Stimulated activated CD4-positive, alpha-beta T cell treated with anti-CD3 and anti-CD28 coated beads, Interleukin-1b, Interleukin-23, amount 100 ng/mL, for 24 hours (primary cell): Measurements from ENCODE around the gene ZFP92.
"Not testable (repeated sequence)": the region's sequence is repeated elsewhere in the genome, so short reads cannot be mapped to it uniquely, and the experiment has no call there.

Experiments
- DNase-seq, 4 experiments: peaks; one replicate each; pipeline ENCODE4 v3.0.0-alpha.2; 2020; ENCODE audit warnings: low read depth in 4 of 4, low spot score in 1 of 4

ZFP92 gene, protein sequence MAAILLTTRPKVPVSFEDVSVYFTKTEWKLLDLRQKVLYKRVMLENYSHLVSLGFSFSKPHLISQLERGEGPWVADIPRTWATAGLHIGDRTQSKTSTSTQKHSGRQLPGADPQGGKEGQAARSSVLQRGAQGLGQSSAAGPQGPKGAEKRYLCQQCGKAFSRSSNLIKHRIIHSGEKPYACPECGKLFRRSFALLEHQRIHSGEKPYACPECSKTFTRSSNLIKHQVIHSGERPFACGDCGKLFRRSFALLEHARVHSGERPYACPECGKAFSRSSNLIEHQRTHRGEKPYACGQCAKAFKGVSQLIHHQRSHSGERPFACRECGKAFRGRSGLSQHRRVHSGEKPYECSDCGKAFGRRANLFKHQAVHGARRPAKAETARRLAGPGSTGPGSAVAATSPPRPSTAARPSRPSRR

DNA sequence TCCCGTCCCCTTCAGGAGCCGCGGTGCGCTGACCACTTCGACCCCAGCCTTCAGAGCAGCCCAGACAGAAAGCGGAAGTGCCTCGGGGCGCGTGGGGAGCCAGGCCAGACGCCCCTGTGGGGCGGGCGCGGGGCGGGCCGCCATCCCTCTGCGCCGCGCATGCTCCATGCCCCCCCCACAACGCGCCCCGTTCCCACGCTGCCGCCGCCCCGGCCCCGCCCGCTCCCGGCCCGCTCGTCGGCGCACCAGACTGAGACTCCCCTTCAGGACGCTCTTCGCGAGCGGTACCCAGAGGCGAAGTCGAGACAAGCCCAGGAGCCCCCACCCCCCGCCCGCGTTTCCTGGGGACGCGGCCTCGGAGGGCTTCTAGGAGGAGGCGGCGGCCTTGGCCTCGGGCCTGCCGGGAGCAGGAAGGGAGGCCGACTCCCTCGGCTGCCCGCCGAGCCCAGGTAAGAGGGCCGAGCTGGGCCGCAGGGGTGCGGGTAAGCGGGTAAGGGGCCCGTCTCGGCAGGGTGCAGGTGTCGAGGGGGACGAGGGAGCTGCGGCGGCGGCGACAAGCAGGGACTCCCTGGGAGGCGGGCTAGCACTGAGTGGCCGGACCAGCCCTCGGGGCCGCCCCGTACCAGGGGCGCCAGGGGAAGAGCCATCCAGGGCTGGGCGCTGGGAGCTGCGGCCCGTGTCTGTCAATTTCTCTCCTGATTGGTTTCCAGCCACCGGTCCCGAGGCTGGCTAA, at the start of gene ZFP92:
ZFP92 (plus strand) TSS at position 218 of the 733 bp plus-strand sequence. CDS start 6,851 bp downstream, outside the sequence.
- DNase-seq = peak in 2 of 4 experiments; percentile 11

DNA sequence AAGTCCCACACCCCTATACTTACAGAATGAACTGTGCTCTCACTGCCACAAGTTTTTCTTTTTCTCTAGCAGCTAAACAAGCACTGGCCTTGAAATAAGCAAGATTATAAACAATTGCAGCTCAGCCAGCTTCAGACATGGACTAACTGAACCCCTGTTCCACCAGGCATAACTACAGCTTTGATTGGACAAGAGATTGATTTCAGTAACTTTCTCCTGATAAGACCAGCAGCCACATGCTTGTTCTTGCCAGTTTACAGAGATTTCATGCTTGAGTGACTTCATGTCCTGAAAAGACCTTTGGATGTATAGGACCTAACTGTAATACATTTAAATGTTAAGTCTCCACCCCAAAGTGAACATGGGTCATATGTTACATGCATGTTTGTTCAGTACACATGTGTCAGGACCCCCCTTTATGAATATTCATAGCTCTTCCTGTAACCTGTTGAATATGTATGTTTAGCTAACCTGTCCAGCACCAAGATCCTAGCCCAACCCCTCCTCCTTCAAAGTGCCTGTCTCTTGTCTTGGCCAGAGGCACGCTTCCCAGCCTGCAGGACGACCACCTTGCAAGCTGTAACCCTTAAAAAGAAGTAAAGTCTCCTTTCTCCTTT, 49.4 kb upstream of the ZFP92 start:
- no peak for DNase-seq

DNA sequence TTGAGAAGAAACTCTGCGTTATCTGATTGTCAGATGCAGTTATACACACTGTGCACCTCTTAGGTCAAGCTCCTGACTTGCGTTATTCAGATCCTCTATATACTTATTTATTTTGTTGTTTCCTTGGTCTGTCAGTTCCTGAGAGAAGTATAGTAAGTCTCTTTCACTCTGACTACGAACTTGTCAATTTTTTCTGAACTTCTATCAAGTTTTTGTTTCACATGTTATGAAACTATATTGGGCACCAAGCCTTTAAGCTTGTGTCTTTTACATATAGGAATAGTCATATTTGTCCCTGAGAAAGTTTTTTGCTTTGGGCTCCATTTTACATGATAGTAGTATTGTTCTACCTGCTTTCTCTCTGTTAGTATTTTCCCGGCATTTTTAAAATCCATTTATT, 45.6 kb upstream of the ZFP92 start:
- DNase-seq = no peak

DNA sequence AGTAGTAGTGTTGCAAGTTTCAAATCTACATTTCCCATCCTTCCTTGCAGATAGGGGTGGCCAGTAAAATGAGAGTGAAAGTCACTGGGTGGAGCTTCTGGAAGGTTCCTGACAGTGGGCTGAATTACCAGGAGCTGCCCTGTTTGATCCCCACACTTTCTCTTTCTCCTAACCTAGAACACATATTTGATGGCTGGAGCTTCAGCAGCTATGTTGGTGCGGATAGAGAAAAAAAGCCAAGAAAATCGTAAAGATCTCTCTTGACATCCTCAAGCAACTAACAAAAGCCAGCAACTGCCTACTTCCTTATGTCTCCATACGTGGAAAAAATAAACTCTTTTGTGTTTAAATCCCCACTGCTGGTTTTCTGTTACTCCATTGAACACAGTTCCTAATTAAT, 45.2 kb upstream of the ZFP92 start:
- DNase-seq = no peak

DNA sequence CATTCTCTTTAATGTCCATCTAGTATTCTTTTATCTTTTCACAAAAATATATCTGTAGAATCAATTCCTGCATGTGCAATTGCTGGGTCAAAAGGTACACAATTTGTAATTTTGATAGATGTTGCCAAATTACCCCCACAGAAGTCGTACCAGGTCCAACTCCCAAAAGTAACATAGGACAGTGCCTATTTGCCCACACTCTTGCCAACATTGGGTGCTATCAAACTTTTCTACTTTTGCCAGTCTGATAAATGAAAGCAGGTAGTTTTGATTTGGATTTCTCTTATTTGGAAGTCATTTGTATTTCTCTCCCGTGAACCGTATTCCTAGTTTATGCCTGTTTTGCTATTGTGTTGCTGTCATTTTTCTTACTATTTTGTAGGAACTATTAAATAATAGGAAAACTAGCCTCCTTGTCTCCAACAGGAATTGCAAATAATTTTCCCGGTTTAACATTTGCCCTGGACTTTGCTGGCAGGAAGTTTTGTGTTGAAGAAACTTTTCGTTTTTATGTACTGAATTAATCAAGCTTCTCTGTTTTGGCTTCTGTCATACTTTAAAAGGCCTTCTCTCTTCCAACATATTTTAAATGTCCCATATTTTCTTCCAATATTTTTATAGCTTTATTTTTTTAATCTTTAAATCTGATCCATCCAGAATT, 44.3 kb upstream of the ZFP92 start:
- no peak for DNase-seq

DNA sequence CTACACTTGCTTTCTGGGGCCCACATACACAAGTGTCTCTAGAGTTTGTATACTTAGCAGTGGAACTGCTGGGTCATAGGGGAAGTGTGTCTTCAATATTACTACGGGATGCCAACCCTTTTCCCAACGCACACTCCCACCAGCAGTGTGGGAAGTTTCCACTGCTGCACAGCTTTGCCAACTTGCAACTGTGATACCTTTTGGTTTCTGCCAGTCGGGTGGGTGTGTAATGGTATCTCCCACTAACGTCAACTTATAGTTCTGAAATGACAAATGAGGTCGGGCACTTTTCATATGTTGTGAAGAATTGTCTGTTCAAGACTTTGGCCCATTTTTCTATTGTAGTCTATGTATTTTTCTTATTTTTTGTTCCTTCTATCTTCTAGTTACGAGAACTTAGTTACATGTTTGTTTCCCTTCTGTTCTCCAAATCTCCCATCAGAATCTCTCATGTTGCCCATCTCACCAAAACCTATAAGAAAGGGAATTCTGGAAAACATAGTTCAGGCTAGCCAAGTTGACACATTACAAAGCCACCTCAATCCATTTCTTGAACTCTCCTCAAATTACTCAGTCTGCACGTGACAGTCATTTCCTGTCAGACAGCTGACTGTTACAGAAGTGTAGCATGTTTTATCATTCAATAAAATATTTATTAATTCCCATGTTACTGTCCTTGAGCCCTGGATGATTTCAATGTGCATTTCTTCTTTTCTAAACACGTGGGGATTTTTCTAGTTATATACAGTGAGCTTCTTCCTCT, 40.8 kb upstream of the ZFP92 start:
- no peak for DNase-seq

DNA sequence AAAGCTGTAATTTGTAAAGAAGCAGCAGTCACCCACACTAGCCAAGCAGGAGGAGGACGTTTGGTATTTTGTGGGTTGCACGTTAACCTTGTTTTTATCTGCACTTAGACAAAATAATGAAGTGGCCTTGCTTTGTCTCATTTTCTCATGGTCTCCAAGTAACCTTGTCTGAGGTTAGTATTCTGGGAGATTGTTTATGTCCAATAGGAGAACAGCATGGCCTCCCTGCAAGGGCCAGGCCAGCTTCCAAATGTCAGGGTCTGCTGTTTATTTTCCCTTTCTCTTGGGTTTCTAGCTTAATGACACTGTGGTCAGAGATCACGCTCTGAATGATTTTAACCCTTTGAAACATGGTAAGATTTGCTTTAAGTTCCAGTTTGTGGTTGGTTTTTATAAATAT, 40.0 kb upstream of the ZFP92 start:
- no peak for DNase-seq

DNA sequence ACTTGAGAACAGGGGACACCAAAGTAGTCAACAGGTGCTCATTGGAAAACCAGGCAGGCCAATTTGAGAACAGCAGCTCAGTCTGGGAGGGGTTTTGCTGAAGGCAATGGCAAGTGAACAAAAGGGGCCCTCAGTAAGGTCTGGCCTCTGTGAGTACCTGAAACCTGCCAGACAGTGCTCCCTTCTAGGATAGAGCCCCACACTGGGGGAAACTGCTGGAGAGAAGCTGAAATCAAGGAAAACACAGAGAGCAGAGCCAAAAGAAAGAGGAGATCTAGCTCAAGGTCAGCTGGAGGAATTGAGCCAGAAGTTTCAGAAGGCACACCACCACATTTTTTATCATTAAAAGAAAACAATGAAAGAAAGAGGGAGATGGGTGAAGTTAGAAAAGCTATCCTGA, 38.3 kb upstream of the ZFP92 start:
- no peak for DNase-seq

DNA sequence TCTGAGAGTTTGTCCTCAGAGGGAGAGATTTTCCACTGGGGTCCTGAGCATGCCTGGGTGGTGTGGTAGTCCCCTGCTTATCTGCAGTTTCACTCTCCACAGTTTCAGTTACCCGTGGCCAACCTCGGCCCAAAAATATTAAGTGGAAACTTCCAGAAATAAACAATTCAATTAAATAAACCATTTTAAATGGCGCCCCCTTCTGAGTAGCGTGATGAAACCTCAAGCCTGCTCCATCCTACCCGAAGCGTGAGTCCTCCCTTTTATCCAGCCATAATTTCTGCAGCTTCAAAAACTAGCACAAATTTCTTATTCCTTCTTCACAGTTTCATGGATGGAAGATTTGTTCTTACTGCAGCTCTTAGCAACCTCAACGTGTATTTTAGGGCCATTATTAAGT, 36.8 kb upstream of the ZFP92 start:
- DNase-seq = no peak

DNA sequence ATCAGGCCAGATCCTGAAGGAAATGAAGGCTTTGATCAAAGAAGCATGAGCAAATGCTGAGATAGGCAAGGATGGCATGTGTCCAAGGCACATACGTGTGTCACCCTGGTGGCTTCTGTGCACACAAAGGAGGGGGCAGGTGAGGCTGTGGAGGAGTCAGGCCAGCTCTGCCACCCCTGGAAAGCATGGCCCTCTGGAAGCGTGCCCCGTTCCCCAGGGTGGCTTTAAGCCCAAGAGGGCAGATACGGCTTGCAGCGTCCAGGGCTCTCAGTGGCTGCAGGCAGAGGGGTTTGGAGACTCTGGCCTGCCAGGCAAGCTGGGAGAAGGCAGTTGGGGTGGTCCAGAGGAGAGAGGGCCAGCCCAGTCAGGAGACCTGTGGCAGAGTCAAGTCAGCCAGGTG, 35.7 kb upstream of the ZFP92 start:
- no peak for DNase-seq

DNA sequence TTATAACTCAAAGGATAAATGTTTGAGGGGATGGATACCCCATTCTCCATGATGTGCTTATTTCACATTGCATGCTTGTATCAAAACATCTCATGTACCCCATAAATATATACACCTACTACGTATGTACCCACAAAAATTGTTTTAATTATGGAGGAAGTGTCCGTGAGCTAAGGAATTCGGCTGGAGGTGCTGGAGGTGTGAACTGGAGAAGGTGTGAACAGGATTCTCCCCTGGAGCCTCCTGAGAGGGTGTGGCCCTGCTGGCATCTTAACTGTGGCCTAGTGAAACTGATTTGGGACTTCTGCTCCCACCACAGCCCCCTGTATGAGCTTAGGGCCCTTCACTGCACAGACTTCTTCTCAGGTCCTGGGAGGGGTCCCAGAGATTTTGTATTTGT, 33.5 kb upstream of the ZFP92 start:
- no peak for DNase-seq

DNA sequence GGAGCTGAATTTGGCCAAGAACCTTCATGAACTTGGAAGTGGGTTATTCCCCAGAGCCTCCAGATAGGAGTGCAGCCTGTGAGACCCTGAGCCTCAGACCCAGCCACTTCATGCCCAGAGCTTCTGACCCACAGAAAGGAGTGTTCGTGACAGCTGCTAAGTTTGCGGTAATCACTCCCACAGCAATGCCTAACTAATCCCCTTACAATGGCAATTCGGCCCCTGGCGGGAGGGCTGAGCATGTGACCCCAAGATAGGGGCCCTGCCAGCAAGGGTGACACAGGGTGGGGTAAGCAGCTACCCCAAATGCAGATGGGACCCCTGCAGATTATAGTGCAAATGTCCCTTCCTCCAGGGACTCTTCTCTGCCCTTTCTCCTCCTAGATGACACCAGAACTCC, 32.7 kb upstream of the ZFP92 start:
- DNase-seq = no peak

DNA sequence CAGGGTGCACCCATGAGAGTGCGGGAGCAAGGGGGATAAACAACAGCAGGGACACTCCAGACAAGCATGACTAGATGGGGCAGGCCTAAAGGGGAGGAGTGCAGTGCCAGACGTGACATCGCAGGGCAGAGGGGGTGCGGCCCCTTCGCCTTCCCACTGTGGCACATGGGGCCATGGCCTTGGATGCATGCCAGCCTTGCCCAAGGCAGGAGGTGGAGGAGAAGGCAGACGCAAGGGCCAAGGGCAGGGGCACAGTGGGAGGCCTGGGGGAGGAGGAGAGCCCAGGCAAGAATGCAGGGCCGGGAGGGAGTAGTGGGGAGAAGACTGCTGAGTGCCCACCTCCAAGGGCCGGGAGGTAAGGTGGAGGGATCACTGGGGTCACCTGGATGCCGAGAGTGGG, 31.8 kb upstream of the ZFP92 start:
- DNase-seq = no peak

DNA sequence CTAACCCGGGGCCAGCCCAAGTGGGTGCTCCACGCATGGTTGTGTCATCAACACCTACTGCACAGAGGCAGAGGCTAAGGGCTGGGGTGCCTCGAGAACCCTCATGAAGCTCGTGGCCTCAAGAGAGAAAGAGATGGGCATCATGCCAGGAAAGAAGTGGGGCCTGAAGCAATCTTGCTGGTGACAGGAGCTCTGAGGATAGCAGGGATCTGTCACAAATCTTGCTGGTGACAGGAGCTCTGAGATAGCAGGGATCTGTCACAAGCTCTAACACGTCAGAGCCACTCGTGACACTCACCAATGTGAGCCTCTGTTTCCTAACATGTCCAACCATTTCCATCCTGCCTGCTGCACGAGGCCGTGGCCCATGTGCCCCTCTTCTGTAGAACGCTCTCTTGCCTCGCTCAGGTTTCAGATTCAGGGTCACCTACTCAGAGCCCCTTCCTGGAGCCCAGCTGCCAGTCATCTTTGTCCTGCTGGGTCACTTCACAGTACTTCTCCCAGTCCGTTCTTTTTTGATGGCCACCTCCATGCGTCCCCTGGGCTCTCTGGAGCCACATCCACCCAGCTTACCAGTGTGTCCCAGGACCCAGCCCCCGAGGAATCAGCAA, 31.2 kb upstream of the ZFP92 start:
- no peak for DNase-seq

DNA sequence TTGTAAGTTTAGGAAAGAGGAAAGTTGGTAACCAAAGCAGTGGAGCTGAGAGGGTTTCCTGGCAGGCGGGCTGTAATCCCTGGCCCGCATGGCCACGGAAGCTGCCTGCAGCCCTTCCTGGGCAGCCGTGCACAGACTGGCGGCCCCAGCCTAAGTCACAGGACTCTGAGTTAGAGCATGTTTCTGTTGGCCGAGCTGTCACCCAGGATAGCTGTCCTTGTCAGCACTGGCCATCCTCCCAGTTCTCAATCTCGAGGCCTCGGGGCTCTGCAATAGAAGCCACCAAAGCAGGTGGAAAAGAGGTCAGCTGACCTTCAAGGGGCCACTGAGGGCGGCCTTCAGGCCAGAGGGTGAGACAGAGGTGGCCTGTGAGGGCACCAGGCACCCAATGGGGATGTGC, 30.6 kb upstream of the ZFP92 start:
- DNase-seq = no peak

DNA sequence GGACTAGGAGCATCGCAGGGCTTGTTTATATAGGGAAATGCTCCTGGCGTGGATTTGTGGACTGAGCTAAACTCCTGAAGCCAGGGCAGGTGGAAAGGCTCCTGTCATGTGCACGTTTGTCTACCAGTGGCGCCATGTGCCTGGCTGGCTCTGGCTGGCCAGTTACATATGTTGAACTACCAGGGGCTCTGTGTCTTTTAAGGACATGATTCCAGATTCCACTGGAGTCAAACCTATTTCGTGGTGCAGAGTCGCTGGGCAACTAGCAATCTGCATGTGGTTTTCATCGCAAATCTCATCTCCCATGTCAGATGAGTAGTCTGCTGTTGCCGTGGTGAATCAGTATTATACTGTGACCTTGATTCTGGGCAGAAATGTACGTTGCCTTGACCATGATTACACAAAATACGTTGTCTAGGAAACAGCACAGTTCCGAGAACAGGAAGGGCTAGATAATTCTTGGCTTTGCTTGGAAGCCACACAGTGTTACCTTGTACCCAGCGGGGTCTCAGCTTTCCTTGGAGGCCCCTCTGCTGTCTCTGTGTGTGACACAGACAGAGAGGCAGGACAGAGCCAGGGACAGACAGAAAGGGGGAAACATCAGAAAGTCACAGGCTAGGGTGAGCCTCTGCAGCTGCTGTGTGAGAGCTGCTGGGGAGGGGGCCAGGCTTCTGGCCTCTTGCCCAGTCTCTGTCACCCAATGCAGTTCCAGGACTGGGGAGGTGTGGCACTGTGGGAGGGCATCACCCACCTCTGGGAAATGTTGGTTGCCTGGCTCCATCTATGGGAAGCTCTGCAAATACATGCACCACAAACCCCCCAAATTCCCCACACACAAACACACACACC, 29.4 kb upstream of the ZFP92 start:
- no peak for DNase-seq

DNA sequence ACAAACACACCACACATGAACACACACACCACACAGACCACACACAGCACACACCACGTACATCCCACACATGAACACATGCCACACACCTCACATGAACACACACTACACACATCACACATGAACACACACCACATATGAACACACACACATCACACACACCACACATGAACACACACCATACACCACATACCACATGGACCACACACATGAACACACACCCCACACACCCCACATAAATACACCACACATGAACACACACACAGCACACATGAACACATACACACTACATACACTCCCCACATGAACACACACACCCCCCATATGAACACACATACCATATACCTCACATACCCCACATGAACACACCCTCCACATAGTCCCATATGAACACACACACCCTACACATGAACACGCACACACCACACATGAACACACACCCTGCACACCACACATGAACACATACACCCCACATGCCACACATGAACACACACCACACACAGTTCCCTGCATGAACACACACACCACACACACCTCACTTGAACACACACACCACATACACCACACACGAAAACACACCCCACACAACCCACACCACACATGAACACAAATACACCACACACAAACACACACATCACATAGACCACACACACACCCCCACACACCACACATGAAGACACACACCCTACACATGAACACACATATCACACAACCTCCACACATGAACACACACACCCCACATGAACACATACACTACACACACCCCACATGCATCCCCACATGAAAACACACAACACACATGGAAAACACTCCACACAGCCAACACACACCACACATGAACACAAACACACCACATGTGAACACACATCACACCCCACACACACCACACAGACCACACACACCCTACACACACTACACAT, 28.4 kb upstream of the ZFP92 start:
- DNase-seq = no peak

DNA sequence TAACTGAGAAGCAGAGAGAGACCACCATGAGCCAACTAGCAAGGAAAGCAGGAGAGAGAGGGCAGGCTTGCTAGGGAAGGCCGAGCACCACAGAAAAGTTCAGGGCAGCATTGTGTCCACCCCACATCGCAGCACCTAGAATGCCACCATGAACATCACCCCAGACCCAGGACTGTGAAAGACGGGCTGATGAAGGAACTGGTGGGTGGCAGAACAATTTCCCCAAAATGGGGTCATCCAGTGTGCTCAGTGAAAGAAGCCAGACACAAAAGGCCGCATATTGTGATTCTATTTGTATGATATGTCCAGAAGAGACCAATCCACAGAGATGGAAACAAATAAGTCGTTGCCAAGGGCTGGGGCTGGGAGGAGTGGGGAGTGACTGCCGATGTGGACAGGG, 26.9 kb upstream of the ZFP92 start:
- DNase-seq = no peak

DNA sequence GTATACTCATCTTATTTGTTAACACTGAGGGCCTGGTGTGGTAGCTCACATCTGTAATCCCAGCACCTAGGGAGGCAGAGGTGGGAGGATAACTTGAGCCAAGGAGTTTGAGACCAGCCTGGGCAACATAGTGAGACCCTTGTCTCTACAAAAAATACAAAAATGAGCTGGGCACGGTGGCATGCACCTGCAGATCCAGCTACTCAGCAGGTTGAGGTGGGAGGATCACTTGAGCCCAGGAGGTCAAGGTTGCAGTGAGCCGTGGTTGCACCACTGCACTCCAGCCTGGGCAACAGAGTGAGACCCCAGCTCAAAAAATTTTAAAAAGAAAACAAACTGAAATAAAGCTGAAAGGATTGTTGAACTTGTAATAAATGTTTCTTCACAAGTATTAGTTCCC, 26.3 kb upstream of the ZFP92 start:
- DNase-seq = not testable (repeated sequence)
